Astrocyte (in vitro differentiated cells and primary cell): ENCODE measurements around the gene PATL2.

Source experiments
- CTCF ChIP-seq: IDR thresholded peaks from 2 replicates; pipeline ENCODE4 v1.5.1; 2011; ENCODE audit warnings: low read depth, mild to moderate bottlenecking, inconsistent platforms, low read length, moderate library complexity; ENCODE audit not compliant: insufficient read depth
- EZH2 ChIP-seq: IDR thresholded peaks from 2 replicates; pipeline ENCODE4 v1.6.1; 2012; ENCODE audit warnings: mild to moderate bottlenecking, low read length, inconsistent platforms; ENCODE audit not compliant: insufficient read depth

GRCh38 chr15:44647036-44647435 is 64.1 kb downstream of the PATL2 start:
- TF ChIP-seq CTCF (no peak), EZH2 (no peak)
